Sigmoid colon (tissue), 7 donors: Measurements from ENCODE around the gene LHPP. TPM values are rescaled to one million over a fixed set of nuclear protein-coding genes. Genes with fewer than 3 reads are reported as not detected.

Source experiments
- DNase-seq: peaks from one replicate; pipeline ENCODE4 v3.0.0-alpha.2; 2019
- H3K27ac ChIP-seq, 4 donors: fragments of 200-600 bp; sonication (generic); one replicate each; pipeline ENCODE4 v1.5.1; 2016 to 2019; ENCODE audit warnings: mild to moderate bottlenecking in 1 of 4
- H3K27me3 ChIP-seq, 3 donors: fragments of 200-600 bp; sonication (generic); one replicate each; pipeline ENCODE4 v1.5.1; 2019; ENCODE audit warnings: mild to moderate bottlenecking in 1 of 3
- H3K36me3 ChIP-seq, 4 donors: fragments of 200-600 bp; sonication (generic); one replicate each; pipeline ENCODE4 v1.5.1; 2016 to 2019
- H3K4me1 ChIP-seq, 4 donors: fragments of 200-600 bp; sonication (generic); one replicate each; pipeline ENCODE4 v1.5.1; 2017 to 2019
- H3K4me3 ChIP-seq, 4 donors: fragments of 200-600 bp; sonication (generic); one replicate each; pipeline ENCODE4 v1.5.1; 2017 to 2019; ENCODE audit warnings: mild to moderate bottlenecking in 2 of 4, moderate library complexity in 1 of 4
- H3K9me3 ChIP-seq, 4 donors: fragments of 200-600 bp in 3 of 4; sonication (generic) in 3 of 4; one replicate each; pipeline versions ENCODE4 v1.5.1 to v1.6.1; 2013 to 2019
- CTCF ChIP-seq, 4 experiments: fragments of 450-650 bp in 3 of 4; fragments of 200-600 bp in 1 of 4; IDR thresholded peaks; one replicate each; pipeline ENCODE4 v1.5.1; 2016 to 2019; ENCODE audit warnings: antibody characterized with exemption in 4 of 4, mild to moderate bottlenecking in 3 of 4, moderate library complexity in 2 of 4
- EP300 ChIP-seq, 4 donors: sonication (generic); formaldehyde crosslinking; IDR thresholded peaks; one replicate each; pipeline ENCODE4 v1.6.1; 2017; ENCODE audit warnings: antibody characterized with exemption in 4 of 4
- POLR2A ChIP-seq, 2 donors: fragments of 450-650 bp; IDR thresholded peaks; one replicate each; pipeline ENCODE4 v1.6.1; 2016; ENCODE audit warnings: antibody characterized with exemption in 2 of 2, mild to moderate bottlenecking in 2 of 2, moderate library complexity in 2 of 2
- POLR2AphosphoS5 ChIP-seq, 4 donors: sonication (generic); formaldehyde crosslinking; IDR thresholded peaks; one replicate each; pipeline ENCODE4 v1.6.1; 2017; ENCODE audit warnings: antibody characterized with exemption in 4 of 4
- WGBS, 2 donors: extraction: QIAGEN DNeasy Blood & Tissue Kit; methylation state at CpG; one replicate each; pipeline ENCODE4 v1.1.7; 2013; 5-methylcytosine and 5-hydroxymethylcytosine counted together
- intact Hi-C: fragments of 100-400 bp; cut with DNase I; formaldehyde crosslinking; loops from one replicate; pipeline ENCODE4 v1.15.1; 2023
- polyA plus RNA-seq, 3 donors: library from polyadenylated mRNA; stranded (reverse); fragments of 200-250 nt; gene quantifications; one replicate each; pipeline ENCODE4 v1.2.3, GENCODE V29; 2013
- total RNA-seq, 4 donors: library from RNA; depleted of rRNA; stranded (reverse); fragments of >200 nt; gene quantifications; one replicate each; pipeline ENCODE4 v1.1.0, GENCODE V29; 2016
- donor health status: healthy with polysubstance abuse.
- donor health status: Bipolar disorder and iron deficiency.
- donor health status: healthy.

LHPP gene
- total and polyA plus RNA-seq, 7 donors = 17.1 to 35.7 (median 20.6) TPM

- no peak for TF ChIP-seq POLR2A (IDR thresholded peaks at IDR 0.05)
- no peak for TF ChIP-seq POLR2AphosphoS5 (IDR thresholded peaks at IDR 0.05)
- no peak for TF ChIP-seq CTCF (IDR thresholded peaks at IDR 0.05)
- no peak for TF ChIP-seq EP300 (IDR thresholded peaks at IDR 0.05)
- Histone ChIP-seq H3K9me3 (no peaks in the 10 kb centered on the region), H3K4me1 (no peaks in the 10 kb centered on the region), H3K4me3 (no peak overlapping the region), H3K27ac (no peak overlapping the region), H3K27me3 (no peaks in the 10 kb centered on the region), H3K36me3 (no peaks in the 10 kb centered on the region)
- intact Hi-C loops = no loop called here
- 93 to 96% methylated on average over 9 of the region's 9 CpGs for WGBS, 2 donors
- DNase-seq = peak; percentile 53
These were observed 133.7 kb downstream of the LHPP start for GRCh38 chr10:124595143-124595883.

- Histone ChIP-seq H3K27ac (no peak overlapping the region), H3K27me3 (no peaks in the 10 kb centered on the region), H3K9me3 (no peaks in the 10 kb centered on the region), H3K36me3 (no peaks in the 10 kb centered on the region), H3K4me3 (no peak overlapping the region), H3K4me1 (no peaks in the 10 kb centered on the region)
- intact Hi-C loops = no loop called here
- TF ChIP-seq EP300 (IDR thresholded peaks at IDR 0.05) (no peak), POLR2A (IDR thresholded peaks at IDR 0.05) (no peak), POLR2AphosphoS5 (IDR thresholded peaks at IDR 0.05) (no peak), CTCF (IDR thresholded peaks at IDR 0.05) (no peak)
- WGBS, 2 donors = 86 to 89% methylated on average over 18 of the region's 18 CpGs
- peak; percentile 47 for DNase-seq
These were observed 134.6 kb downstream of the LHPP start for GRCh38 chr10:124596116-124596785.

- WGBS, 2 donors = 51 to 71% methylated on average over 21 of the region's 21 CpGs
- no peak overlapping the region for H3K4me3 ChIP-seq
- no peaks in the 10 kb centered on the region for H3K9me3 ChIP-seq
- no peaks in the 10 kb centered on the region for H3K36me3 ChIP-seq
- H3K4me1 ChIP-seq = no peaks in the 10 kb centered on the region
- intact Hi-C loops = no loop called here
- DNase-seq = no peak
- no peaks in the 10 kb centered on the region for H3K27me3 ChIP-seq
- no peak for TF ChIP-seq POLR2A (IDR thresholded peaks at IDR 0.05)
- TF ChIP-seq CTCF (IDR thresholded peaks at IDR 0.05) = no peak
- no peak for TF ChIP-seq POLR2AphosphoS5 (IDR thresholded peaks at IDR 0.05)
- no peak for TF ChIP-seq EP300 (IDR thresholded peaks at IDR 0.05)
- no peak overlapping the region for H3K27ac ChIP-seq
These were observed 135.6 kb downstream of the LHPP start for GRCh38 chr10:124596962-124597845.

GRCh38 chr10:124597846-124598165 is 136.2 kb downstream of the LHPP start:
- no peak for DNase-seq
- H3K27ac ChIP-seq = no peak overlapping the region
- H3K36me3 ChIP-seq = no peaks in the 10 kb centered on the region
- WGBS, 2 donors = 74 to 91% methylated on average over 10 of the region's 10 CpGs
- no peaks in the 10 kb centered on the region for H3K27me3 ChIP-seq
- H3K4me3 ChIP-seq = no peak overlapping the region
- H3K9me3 ChIP-seq = no peaks in the 10 kb centered on the region
- no peaks in the 10 kb centered on the region for H3K4me1 ChIP-seq
- TF ChIP-seq EP300 (IDR thresholded peaks at IDR 0.05) = no peak
- TF ChIP-seq POLR2A (IDR thresholded peaks at IDR 0.05) = no peak
- no peak for TF ChIP-seq POLR2AphosphoS5 (IDR thresholded peaks at IDR 0.05)
- no peak for TF ChIP-seq CTCF (IDR thresholded peaks at IDR 0.05)
- intact Hi-C loops = no loop called here
